ENCODE results near the gene EDIL3.

Gene EDIL3

DNA sequence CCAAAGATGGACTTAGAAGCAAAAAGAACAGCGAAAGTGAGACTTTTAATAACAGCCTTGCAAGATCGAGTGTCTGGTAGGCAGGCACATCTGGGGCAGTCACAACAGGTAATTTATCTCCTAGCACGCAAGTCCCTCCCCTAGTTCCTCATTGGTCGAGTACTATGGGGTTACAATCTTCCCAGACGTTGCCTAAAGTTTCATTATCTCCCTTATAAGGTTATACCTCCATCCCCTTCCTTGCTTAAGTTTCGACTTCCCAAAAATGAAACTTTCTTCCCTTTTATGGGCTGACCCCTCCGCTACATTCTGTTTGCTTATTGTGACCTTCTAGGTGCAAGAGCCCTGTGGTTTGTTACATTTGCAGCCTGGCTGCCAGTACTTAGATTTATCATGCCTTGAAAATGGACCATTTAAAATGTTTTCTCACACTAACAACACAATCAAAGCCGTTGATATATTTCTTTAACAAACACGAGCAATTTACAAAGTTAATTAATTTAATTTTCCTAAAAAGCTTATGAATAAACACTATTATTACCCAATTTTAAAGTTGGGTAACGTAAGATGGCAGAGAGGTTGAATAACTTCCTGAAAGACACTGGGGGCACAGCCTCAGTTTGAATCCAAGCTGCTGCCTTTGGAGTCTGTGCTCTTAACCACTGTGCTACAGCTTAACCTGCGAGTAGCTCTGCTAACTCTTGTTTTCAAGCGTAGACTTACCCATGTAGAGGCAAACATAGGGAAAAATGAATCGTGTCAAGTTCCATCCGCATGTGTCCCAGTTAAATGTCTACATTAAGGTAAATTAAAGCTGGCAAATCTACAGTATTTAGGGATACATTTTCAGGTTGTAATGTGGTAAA, 91.7 kb downstream of the EDIL3 start:
- no peak overlapping the region for H3K4me2 ChIP-seq (ENCODE audit: low read length)
- H2AFZ ChIP-seq (ENCODE audit: low read length) = no peak overlapping the region
- no peaks in the 10 kb centered on the region for H3K9me3 ChIP-seq (ENCODE audit: low read length)
- H3K9ac ChIP-seq (ENCODE audit: low read length) = no peak overlapping the region
- TF ChIP-seq, protein P1, sequence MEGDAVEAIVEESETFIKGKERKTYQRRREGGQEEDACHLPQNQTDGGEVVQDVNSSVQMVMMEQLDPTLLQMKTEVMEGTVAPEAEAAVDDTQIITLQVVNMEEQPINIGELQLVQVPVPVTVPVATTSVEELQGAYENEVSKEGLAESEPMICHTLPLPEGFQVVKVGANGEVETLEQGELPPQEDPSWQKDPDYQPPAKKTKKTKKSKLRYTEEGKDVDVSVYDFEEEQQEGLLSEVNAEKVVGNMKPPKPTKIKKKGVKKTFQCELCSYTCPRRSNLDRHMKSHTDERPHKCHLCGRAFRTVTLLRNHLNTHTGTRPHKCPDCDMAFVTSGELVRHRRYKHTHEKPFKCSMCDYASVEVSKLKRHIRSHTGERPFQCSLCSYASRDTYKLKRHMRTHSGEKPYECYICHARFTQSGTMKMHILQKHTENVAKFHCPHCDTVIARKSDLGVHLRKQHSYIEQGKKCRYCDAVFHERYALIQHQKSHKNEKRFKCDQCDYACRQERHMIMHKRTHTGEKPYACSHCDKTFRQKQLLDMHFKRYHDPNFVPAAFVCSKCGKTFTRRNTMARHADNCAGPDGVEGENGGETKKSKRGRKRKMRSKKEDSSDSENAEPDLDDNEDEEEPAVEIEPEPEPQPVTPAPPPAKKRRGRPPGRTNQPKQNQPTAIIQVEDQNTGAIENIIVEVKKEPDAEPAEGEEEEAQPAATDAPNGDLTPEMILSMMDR (IDR thresholded peaks at IDR 0.05; ENCODE audit: low read length) = no peak
- TF ChIP-seq EZH2 (IDR thresholded peaks at IDR 0.05; ENCODE audit: borderline replicate concordance, low read length) = no peak
- no peaks in the 10 kb centered on the region for H3K9me2 ChIP-seq (ENCODE audit: low read depth, low read length)
- no peaks in the 10 kb centered on the region for H3K36me3 ChIP-seq (ENCODE audit: insufficient read depth, low read length)
- no peaks in the 10 kb centered on the region for H3K79me2 ChIP-seq (ENCODE audit: insufficient read depth, low read length)
- no peaks in the 10 kb centered on the region for H3K27me3 ChIP-seq (ENCODE audit: insufficient read depth, low read length)
- H3F3A ChIP-seq (ENCODE audit: insufficient read depth, low read length) = no peaks in the 10 kb centered on the region
- no peak overlapping the region for H3K4me3 ChIP-seq (ENCODE audit: low read depth, low read length, poor library complexity, severe bottlenecking)
- H3K27ac ChIP-seq (ENCODE audit: low read depth, low read length, poor library complexity, severe bottlenecking) = no peak overlapping the region
- H4K20me1 ChIP-seq (ENCODE audit: insufficient read depth, low read length) = no peaks in the 10 kb centered on the region
- no peaks in the 10 kb centered on the region for H3K4me1 ChIP-seq (ENCODE audit: insufficient read depth, low read length, severe bottlenecking)

DNA sequence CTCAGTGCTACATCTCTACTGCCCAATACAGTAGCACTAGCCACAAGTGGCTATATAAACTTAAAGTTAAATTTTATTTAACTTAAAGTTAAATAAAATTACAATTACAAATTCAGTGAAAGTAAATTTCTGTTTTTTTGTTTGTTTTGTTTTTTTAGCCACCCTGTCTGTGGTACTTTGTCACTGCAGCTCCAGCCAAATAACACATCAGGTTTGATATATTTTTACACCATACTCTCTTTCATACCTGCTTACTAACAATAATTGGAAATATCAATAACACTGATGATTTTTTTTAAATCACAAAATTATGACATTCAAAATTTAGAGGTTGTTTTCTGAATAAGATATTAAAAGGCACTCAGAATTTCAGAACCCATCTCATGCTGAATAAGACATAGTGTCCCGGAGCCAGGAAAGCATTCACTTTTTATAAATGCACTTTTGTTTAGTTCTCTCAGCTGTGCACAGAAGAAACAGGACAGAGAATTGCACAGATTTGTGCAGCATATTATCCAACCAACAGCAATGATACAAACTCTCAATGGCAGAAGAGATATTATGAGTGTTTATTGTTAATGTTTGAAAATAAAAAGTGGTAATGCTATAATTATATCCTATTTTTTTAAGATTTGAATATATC, 92.6 kb downstream of the EDIL3 start:
- no peaks in the 10 kb centered on the region for H3K9me2 ChIP-seq (ENCODE audit: low read depth, low read length)
- no peak overlapping the region for H3K4me2 ChIP-seq (ENCODE audit: low read length)
- no peaks in the 10 kb centered on the region for H3F3A ChIP-seq (ENCODE audit: insufficient read depth, low read length)
- no peaks in the 10 kb centered on the region for H3K79me2 ChIP-seq (ENCODE audit: insufficient read depth, low read length)
- no peak overlapping the region for H2AFZ ChIP-seq (ENCODE audit: low read length)
- no peaks in the 10 kb centered on the region for H3K9me3 ChIP-seq (ENCODE audit: low read length)
- no peak overlapping the region for H3K9ac ChIP-seq (ENCODE audit: low read length)
- H3K27ac ChIP-seq (ENCODE audit: low read depth, low read length, poor library complexity, severe bottlenecking) = no peak overlapping the region
- no peaks in the 10 kb centered on the region for H3K4me1 ChIP-seq (ENCODE audit: insufficient read depth, low read length, severe bottlenecking)
- no peaks in the 10 kb centered on the region for H3K36me3 ChIP-seq (ENCODE audit: insufficient read depth, low read length)
- TF ChIP-seq, protein P1 (IDR thresholded peaks at IDR 0.05; ENCODE audit: low read length) = no peak
- no peaks in the 10 kb centered on the region for H3K27me3 ChIP-seq (ENCODE audit: insufficient read depth, low read length)
- no peaks in the 10 kb centered on the region for H4K20me1 ChIP-seq (ENCODE audit: insufficient read depth, low read length)
- H3K4me3 ChIP-seq (ENCODE audit: low read depth, low read length, poor library complexity, severe bottlenecking) = no peak overlapping the region

DNA sequence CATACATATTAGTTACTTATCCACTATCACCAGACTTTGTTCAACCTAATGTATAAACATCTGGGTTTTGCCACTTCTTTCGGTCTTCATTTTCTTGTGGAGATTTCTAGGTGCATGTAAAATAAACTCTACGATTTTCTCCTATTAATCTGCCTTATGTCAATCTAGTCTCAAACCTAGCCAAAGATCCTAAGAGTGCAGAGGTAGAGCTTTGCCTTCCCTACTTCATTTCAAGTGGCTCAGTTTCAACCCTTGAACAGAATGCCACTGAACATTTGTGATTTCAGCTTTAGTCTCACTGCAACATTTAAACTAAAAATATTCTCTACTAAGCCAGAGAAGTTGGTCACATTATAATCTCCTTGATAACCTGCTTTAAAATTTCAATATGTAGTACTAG, 94.0 kb downstream of the EDIL3 start:
- Histone ChIP-seq H3K79me2 (ENCODE audit: insufficient read depth, low read length) (no peaks in the 10 kb centered on the region), H2AFZ (ENCODE audit: low read length) (no peak overlapping the region), H3K27ac (ENCODE audit: low read depth, low read length, poor library complexity, severe bottlenecking) (no peak overlapping the region), H3K9me3 (ENCODE audit: low read length) (no peaks in the 10 kb centered on the region), H3K9me2 (ENCODE audit: low read depth, low read length) (no peaks in the 10 kb centered on the region), H3K9ac (ENCODE audit: low read length) (no peak overlapping the region), H3K4me3 (ENCODE audit: low read depth, low read length, poor library complexity, severe bottlenecking) (no peak overlapping the region), H3K27me3 (ENCODE audit: insufficient read depth, low read length) (no peaks in the 10 kb centered on the region), H3F3A (ENCODE audit: insufficient read depth, low read length) (no peaks in the 10 kb centered on the region), H4K20me1 (ENCODE audit: insufficient read depth, low read length) (no peaks in the 10 kb centered on the region), H3K36me3 (ENCODE audit: insufficient read depth, low read length) (no peaks in the 10 kb centered on the region), H3K4me1 (ENCODE audit: insufficient read depth, low read length, severe bottlenecking) (no peaks in the 10 kb centered on the region), H3K4me2 (ENCODE audit: low read length) (no peak overlapping the region)
- TF ChIP-seq, protein P1 (IDR thresholded peaks at IDR 0.05; ENCODE audit: low read length) = no peak
- TF ChIP-seq EZH2 (IDR thresholded peaks at IDR 0.05; ENCODE audit: borderline replicate concordance, low read length) = no peak

Data from OCI-LY1 (cell line).